GM21529 (cell line): Measurements from ENCODE around the gene QRICH2.

ENCODE experiments used
- ATAC-seq: cut with Tn5 transposase; IDR thresholded peaks from one replicate; pipeline ENCODE4 v1.9.1; 2021; ENCODE audit not compliant: unreplicated experiment

Gene QRICH2

DNA sequence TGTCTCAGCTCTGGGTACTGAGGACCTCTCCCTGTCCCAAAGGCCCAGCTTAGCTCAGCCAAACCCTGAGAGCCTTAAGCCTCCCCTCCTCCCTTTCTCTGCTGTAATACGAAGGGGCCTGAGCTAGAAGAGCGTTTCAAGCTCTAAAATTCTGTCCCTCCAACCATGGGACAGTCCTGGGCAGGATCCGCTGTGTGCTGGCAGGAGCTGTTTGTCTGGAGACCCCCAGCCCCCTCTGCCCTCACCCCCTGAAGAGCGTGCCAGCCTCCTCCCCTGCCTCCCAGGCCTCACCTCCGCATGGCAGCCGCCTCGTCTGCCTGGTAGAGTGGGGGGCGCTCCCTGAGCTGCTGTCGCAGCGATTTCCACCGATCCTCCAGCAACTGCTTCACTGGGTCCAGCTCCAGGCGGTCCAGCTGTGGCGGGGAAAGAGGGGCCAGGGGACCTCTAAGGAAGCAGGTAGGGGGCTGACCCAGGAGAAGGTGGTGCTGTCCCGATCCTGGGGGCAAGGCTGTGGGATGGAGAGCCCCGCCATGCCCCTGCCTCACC, 28.3 kb downstream of the QRICH2 start:
- no peak for ATAC-seq

DNA sequence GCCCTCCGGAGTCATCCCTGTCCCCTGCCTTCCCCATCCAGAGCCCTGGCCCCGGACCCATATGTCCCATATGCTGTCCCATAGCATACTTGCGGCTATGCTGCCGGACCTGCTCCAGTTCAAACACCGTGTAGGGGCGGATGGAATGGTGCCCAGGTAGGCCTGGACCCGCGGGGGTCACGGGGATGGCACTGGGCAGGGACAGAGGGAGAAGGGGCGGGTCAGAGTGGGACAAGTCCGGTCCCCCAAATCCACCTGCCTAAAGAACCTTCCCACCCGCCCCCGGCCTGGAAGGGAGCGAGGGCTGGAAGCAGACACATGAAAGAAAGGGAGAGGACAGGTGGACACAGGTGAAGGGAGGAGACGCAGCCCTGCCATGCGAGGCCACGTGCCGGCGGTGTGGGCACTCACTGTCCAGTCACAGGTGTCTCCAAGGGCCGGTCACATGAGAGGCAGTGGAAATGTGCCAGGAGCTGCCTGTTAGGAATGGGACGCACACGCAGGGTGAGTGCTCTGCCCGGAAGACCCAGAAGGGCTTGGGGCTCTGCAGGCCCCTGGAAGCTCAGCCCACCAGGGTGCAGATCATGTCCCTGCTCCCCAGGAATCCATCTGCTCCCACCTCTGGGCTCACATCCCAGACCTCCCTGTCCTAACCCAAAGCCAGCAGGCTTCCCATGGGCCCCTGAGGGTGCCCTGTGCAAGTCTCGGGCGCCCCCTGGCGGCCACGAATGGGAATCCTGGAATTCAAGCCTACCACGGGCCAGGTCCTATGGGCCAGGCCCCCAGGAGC, 28.9 kb downstream of the QRICH2 start:
- no peak for ATAC-seq

DNA sequence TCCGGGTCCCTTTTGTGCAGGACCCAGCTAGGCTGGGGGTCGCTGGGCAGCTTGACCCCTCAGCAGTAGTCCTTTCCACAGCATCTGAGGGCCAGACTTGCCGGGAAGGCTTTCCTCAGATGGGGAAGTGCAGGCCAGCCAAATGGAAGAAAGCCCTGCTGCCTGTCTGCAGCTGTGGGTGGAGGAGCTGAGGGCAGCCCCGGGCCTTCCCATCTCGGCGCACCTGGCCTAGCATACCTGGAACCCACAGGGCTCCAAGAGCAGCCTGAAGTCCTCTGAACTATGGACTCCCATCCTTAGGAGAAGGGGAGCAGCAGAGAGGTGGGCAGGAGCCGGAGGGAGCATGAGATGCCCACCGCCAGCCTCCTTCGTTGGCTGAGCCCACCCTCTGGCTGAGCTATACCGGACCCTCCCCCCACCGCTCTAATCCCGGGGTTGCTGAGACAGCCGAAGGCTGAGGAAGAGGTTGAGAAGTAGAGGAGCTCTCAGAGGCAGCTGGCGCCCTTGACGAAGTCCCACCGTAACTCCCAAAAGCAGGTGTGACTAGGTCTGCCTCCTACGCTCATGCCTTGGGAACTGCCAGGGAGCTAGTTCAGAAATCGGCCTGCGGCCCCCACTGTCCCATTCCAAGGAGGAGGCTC, 29.7 kb downstream of the QRICH2 start:
- no peak for ATAC-seq

DNA sequence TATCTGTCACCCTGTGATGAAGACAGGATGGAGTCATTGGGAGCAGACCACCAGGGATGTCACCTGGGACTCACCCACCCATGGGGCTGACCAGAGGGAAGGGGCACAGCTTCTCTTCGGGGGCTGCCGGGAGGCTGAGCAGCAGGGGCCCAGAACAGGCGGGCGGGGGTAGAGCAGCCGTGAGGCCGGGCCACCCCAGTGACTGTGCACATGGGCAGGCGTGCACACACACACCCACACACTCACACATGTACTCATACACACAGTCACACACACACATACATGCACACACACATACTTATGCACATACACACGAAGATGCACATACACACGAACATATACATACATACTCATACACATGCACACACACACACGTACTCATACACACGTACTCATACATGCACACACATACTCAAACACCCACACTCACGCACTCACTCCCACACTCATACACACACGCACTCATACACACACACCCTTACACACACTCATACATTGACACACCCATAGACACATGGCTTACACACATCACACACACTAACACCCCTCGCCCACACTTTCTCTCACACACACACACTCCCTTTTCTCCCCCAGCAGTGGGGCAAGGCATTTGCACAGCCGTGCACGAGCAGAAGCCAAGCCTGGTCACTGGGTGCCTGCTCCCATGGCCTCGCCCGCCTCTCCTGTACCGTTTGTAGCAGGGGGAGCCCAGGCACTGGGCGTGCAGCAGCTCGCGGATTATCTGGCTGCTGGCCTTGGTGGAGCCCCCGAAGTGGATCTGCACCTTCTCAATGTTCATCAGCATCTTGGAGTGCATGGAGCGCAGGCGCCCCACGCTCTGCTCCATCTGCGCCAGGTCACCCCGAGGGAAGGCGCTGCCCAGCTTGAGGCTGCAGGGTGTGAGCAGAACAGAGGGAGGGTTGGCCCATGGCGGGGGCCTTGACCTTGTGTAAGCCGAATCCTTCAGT, 30.5 kb downstream of the QRICH2 start:
- no peak for ATAC-seq

DNA sequence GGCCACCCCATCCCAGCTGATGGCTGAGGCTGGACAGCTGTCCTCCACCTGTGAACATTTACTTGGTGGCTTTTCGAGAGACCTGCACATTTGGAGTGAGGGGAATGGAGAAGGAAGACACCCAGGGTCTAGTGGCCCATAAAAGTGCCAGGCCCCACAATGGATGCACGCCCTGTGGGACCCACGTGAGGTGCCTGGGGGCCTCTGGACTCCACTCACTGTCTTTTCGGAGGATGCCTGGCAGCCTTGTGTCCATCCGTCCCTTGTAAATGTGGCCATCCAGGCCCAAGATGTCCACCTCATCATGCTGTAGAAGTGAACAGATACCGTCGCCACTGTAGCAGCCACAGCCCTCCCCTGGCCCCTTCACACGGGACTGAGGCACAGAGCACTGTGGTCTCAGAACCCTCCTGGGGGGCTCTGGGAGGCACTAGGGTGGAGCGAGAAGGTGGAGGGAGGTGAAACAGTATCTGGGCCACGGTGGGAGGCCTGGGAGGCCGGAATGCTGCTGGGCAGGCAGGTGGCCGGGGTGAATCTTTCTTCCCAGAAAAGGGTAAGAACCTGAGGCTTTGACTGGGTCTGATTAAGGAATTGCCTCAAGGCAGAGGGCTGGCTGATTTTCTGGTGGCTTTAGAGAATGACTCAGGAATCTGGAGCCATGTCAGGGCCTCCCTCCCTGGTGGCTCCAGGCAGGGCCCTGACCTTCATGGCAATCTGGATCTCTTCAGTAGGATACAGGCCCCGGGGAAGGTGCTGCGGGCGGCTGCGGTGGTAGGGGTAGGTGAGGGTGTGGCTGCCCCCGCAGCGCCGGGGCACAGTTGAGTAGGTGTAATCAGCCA, 31.4 kb downstream of the QRICH2 start:
- no peak for ATAC-seq

DNA sequence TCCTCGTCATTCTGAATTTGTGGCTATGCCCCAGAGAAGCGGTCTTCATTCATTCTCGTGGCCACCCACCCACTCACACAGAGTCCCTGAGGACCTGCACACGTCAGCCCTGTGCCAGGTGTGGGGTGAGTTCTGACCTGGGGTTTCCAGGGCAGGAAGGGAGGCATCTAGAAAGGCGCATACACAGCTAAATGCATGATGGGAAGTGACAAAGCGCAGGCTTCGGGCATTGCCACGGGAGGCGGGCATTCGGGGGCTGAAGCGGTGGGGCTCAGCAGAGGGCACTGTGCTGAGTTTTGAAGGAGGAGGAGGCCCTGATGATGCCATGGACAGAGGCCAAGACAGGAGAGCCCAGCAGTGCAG, 32.0 kb downstream of the QRICH2 start:
- ATAC-seq: no peak

DNA sequence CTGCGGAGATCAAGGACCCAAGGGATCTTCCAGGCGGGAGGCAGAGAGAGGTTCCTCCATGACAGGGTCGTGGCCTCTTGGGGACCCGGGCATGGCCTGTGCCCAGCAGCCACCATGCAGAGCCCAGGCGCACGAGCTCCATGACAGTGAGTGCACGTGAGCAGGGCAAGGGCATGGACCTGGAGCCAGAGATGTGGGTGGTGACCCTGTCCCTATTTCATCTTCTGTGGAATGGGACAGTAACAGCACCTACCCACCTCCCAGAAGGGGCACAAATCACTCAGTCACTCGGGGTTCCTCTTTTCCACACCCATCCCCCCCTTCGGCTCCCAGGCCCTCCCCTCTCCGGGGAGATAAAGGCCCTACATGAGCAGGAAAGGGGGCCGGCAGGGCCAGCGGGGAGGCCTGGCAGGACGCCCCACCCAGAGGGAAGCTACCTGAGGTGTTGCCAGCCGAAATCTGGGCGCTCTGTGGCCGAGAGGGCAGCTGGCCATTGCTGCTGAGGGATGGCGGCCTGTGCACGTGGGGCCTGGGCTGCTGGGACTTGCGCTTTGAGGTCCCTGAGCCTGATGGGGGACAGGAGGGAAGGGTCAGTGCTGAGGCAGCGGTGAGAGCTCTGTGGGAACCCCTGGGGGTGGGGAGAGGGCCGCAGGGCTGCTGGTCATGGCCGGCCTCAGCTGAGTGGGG, 32.6 kb downstream of the QRICH2 start:
- ATAC-seq: no peak

DNA sequence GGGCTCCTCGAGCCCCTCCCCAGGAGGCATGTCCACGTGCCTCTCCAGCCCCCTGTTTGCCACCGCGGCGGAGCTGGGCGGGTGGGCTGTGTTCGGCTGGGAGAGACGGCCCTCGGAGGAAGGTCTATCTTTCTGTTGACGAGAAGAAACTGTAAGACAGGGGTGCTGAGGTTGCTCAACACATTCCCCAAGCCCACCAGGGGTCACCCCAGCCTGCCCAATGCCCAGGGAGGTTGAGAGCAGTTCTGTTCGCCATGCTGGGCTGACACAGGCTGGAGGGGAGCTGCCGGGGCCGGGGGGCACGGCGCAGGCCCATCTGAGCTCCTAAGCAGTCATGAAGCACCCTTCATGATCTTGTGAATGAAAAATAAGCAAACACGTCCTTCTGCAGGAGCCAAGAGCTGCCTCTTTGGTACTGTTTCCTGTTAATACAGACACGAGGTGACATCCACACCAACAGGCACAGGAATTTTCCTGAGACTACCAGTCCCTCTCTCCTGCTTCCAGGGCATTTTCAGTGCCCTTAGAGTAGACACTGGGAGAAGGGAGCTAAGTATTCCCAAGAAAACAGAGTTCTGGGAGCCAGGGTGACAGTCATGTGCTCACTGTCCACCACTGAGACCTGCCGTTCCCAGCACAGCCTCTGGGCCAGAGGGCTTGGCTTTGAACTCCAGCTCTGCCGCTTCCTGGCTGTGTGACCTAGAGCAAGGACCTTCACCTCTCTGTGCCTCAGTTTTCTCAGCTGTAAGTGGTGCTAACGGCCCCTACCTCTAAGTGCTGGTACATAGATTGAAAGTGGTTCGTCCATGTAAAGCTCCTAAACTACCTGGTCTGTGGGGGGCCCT, 33.7 kb downstream of the QRICH2 start:
- ATAC-seq: no peak

DNA sequence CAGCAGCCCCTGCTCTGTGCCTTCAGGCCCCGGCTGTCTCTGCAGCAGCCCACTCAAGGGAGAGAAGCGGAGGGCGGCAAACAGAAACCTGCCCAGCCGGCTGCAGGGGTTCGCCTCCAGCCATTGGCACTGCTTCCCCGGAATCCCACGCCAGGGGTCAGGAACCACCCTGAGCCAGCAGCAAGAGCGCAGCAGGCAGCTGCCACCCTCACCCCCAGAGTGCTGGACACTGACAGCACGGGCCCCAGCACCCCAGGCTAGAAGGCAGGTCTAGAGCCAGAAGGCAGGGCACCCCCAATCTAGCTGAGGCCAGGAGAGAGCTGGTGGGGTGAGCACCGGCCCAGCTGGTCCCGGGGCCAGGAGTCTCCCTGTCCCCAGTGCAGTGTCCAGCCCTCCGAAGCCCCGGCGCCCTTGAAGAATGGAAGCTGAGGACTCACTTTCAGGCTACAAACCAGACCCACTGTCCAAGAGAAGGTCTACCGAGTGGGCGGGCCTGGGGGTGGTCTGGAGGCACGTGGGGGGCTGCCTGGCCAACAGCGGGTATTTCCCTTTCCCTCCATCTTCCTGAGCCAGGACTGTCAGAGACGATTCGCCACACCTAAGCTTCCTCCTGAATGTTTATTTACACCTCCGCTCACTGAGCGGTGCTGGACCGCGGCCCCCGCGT, 34.5 kb downstream of the QRICH2 start:
- no peak for ATAC-seq

DNA sequence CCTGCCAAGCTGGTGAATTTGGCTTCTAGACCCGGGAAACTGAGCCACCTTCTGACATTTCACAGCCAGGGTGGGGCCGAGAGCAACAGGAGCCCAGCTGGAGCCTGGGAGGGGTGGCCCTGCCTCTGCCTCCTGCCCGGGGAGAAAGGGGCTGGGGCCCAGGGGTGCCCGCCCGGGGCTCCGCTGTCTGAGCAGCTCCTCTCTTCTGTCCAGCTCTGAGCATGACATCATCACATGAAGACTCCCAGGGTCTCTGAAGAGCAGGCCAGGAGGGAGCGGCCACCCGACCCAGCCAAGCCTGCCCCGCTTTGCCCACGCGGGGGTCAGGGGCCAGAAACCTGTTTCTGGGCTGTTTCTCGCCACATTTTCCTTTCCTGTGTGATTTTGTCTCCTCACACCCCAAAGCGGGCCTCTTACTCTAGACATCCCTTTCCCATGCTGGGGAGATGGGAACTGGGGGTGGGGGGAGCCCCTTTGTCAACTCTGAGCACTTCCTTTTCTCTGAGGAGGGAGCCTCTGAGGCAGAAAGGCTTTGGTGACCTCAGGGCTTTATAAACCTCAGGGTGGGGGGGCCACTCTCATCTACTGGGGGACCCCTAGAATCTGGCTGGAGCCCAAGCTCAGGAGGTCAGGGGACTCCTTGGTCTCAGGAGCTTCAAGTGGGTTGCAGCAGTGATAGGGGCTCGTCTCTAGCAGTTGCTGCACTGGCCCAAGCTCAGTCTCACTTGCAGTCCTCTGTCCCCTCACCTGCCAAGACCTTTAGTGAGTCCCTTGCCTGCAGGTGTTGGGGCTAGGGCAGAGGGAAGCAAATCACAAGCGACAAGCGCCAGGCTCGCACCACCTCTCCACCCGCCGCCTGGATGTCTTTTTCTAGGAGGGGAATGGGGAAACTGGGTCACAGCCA, 35.3 kb downstream of the QRICH2 start:
- ATAC-seq: peak; percentile 14

DNA sequence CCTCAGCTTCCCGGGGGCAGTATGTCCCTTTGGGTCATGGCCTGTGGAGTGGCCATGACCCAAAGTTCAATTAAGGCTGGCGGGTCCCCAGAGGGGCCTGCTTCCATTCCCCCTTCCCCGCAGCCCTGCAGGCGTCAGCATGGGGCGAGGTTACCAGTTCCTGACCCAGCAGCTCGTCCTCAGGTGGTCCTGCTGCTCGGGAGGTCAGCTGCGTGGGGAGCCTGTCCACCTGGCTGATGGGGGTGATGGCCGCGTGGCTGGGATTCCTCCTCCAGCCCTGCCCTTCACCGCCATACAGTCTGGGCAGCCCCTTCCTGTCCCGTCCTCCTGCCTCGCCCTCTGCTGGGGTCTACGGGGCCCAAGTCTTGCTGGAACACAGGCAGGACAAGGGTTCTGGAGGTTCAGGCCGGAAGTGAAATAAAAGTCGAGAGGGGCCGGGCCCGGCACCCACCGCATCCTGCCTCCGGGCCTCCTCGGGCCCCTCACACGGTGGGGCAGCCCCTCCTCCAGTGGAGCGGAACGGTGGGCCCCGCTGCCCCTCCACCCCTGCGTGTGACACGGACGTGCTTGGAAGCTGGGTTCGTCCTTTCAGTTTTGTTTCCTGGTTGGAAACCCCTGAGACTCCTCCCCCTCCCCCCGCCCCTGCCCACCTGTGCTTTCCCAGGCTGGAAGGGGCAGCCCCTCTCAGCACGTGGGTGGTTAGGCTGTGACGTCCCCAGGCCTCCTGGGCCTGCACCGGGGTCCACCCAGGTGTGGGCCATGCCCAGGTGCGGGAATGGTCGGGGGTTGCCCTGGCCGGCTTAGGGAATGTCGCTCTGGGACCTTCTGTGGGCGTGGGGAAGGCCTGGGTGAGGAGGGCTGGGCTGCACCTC, 36.2 kb downstream of the QRICH2 start:
- peak; percentile 46 for ATAC-seq

DNA sequence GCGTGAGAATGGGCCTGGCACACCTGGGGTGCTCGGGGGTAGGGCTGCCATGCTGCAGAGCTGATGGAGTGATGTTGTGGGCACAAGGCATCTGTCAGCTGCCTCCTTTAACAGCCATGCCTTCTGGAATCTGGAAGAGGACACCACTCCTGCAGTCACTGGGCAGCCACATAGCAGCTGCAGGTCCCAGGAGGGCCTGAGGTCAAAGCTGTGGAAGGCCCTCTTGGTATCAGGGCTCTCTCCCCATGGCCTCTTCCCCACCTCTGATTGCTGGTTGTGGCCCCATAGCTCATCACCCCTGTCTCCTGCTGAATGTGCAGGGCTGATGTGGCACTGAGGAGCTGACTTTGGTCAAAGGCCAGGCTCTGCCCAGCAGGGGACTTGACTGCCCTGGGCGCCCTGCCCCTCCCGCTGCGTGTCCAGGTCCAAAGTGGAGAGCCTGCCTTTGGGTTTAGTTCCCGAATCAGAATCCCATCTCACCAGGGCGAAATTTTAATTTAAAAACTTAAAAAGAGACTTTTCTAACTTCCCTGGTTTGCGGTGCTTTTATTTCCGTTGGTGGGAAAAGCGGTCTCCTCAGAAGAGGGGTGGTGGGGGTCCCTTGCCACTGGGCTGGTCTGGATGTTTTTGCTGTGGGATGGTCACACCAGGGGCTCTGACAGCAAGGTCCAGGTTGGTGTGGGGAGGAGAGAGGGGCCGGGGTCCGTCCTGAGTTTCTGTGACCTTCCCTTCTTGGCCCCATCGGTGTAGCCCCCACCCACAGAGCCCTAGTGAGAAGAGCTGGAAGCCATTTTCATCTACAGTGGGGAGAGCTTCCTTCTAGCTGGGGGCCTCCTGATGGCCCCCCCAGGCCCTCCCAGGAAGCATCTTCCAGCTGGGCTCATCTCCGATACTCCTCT, 37.1 kb downstream of the QRICH2 start:
- ATAC-seq: peak; percentile 1

DNA sequence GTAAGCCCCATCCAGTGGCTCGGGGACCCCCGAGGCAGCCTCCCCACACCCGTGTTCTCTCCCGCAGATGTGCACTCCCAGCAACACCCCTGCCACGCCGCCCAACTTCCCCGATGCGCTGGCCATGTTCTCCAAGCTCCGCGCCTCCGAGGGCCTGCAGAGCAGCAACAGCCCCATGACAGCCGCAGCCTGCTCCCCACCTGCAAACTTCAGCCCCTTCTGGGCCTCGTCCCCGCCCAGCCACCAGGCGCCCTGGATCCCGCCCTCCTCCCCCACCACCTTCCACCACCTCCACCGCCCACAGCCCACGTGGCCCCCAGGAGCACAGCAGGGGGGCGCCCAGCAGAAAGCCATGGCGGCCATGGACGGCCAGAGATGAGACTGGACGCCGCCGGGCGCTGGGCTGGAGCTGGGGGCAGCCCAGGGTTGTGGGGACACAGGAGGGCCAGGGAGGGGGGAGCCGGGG, 37.9 kb downstream of the QRICH2 start:
- no peak for ATAC-seq

DNA sequence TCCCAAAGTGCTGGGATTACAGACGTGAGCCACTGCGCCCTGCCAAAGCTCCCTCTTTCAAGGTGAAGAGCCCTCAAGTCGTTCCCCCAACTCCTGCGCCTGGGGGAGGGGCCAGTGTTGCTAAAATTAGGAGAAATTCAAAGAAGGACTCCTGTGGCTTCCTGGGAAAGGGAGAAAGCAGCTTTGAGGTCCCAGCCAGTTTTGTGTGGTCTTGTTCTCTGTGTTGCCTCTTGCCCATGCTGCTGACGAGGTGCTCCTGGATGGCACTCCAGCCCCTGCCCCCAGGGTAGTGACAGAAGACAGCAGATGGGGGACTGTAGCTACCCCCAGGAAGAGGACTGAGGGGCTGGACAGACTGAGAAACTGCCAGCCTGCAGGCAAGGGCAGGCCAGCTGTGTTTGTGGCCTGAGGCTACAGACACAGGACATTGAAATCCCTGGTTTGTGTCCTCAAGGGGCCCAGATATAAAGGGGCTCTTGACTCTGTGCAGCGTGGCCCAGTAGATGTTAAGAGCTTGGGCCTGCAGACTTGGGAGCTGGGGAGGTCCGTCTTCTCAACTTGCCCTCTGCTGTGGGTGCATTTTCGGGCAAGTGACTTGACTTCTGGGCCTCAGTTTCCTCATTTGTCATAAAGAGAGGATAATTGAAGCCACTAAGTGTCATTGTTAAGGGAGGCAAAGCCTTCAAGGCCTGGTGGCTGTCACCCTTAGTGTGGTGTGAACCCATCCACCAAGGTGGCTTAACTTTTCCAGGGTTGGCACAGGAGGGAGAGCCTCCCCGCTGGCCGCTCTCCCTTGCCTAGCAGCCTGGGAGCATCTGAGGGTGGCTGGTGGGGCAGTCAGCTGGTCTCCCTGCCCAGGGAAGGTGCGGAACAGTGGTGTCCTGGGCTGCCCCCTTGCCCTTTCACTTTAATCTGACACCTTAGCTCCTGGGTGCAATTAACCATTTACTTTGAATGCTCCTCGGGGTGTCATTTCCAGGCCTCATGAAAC, 38.8 kb downstream of the QRICH2 start:
- no peak for ATAC-seq
